Measurements from ENCODE around the gene DTYMK.

The DTYMK gene

GRCh38 chr2:241655516-241656189, 31.0 kb downstream of the DTYMK start:
- Histone ChIP-seq H3K36me3 (ENCODE audit: insufficient read depth, low read length) (peaks cover 6% of the 10 kb centered on the region; the same call in 1 of the 2 replicates), H3K9me3 (ENCODE audit: control insufficient read depth, insufficient read depth, low read length) (no peaks in the 10 kb centered on the region), H3K4me1 (ENCODE audit: insufficient read depth, low read length) (peaks cover under 1% of the 10 kb centered on the region; the same call in 1 of the 2 replicates), H3K9ac (ENCODE audit: low read depth, low read length) (no peak overlapping the region)

DNA sequence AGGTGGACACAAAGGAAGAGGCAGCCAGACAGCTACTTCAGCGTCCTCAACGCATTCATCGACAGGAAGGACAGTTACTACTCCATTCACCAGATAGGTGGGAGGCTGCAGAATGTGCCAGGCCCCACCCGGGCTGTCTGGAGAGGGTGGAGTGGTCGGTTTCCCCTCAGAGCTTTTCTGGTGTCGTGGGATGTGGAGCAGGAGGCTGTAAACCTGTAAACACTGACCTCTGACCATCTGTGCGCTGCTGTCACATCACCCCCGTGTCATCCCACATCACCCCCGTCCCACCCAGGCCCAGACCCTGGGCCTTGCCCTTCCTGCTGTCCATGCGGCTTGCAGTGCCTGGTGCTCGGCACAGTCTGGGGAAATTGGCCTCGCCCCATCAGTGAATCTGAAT, 32.1 kb downstream of the DTYMK start:
- Histone ChIP-seq H3K4me1 (ENCODE audit: insufficient read depth, low read length) (peaks cover 8% of the 10 kb centered on the region; the same call in 1 of the 2 replicates), H3K36me3 (ENCODE audit: insufficient read depth, low read length) (peaks cover 3% of the 10 kb centered on the region; the same call in 1 of the 2 replicates), H3K9ac (ENCODE audit: low read depth, low read length) (no peak overlapping the region)

DNA sequence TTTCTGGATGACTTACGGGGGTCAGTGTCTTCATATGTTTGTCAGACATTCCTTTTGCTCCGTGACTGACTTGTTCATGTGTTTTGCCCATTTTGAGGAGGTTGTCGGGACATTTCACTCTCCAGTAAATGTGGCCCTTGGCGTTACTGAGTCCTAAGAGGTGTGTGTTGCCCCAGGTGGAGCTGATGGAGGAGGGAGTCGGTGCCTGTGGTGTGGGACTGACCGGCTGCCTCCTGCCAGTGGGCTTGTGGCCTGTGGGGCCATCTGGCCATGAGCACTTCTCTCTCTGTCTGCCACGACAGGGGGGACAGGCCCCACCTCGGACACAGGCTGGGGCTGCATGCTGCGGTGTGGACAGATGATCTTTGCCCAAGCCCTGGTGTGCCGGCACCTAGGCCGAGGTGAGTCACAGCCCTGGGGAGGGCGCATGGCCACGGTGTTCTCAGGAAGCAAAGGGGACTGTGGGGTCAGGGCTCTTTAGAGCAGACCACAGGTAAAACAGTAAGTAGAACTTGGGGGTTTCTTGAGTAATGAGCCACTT, 33.3 kb downstream of the DTYMK start:
- Histone ChIP-seq H3K4me1 (ENCODE audit: insufficient read depth, low read length) (peaks cover 8% of the 10 kb centered on the region; the same call in 1 of the 2 replicates), H3K9ac (ENCODE audit: low read depth, low read length) (no peak overlapping the region), H3K36me3 (ENCODE audit: insufficient read depth, low read length) (peaks cover 3% of the 10 kb centered on the region; the same call in 1 of the 2 replicates), H3K9me3 (ENCODE audit: control insufficient read depth, insufficient read depth, low read length) (no peaks in the 10 kb centered on the region)

More for the DNA sequence above, 32.1 kb downstream of the DTYMK start:
- no peaks in the 10 kb centered on the region for H3K9me3 ChIP-seq (ENCODE audit: control insufficient read depth, insufficient read depth, low read length)

DNA sequence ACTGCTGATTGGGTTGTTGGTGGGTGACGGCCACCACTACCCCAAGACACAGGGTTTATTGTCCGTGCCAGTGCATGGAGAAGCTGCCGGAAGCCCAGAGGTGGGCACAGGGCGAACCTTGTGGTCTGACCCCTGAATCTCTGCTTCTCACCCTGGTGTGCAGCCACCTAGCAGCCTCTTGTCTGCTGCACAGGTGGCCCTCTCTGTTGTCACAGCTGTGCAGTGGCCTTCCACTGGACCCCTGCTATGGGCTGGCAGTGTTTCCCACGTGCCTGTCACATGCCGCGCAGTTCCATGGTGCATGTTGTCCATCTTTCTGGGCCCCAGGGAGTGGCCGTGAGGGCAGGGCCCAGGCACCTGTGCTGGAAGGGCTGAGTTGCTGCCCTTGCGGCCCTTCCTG, 33.9 kb downstream of the DTYMK start:
- Histone ChIP-seq H3K36me3 (ENCODE audit: insufficient read depth, low read length) (peaks cover 3% of the 10 kb centered on the region; the same call in 1 of the 2 replicates), H3K9me3 (ENCODE audit: control insufficient read depth, insufficient read depth, low read length) (no peaks in the 10 kb centered on the region), H3K4me1 (ENCODE audit: insufficient read depth, low read length) (peaks cover 8% of the 10 kb centered on the region; the same call in 1 of the 2 replicates), H3K9ac (ENCODE audit: low read depth, low read length) (no peak overlapping the region)

DNA sequence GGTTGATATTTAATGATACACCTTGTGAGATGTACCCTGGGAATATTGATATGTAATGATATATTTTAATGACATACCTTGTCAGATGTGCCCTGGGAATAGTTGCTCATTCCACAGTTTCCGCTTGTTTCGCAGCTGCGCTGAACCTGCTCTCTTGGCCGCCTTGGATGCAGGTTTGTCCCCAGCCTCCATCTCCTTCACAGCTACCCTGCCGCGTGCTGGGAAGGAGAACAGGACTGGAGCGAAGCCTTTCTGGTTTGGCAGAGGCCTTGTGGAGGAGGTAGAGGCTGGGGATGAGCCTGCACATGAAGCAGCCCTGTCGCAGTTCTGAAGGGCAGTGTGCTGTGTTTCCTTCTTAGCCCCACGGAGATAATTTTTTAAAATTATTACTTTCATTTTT, 34.5 kb downstream of the DTYMK start:
- Histone ChIP-seq H3K9ac (ENCODE audit: low read depth, low read length) (no peak overlapping the region), H3K9me3 (ENCODE audit: control insufficient read depth, insufficient read depth, low read length) (no peaks in the 10 kb centered on the region), H3K4me1 (ENCODE audit: insufficient read depth, low read length) (peaks cover 8% of the 10 kb centered on the region; the same call in 1 of the 2 replicates), H3K36me3 (ENCODE audit: insufficient read depth, low read length) (peaks cover 3% of the 10 kb centered on the region; the same call in 1 of the 2 replicates)

DNA sequence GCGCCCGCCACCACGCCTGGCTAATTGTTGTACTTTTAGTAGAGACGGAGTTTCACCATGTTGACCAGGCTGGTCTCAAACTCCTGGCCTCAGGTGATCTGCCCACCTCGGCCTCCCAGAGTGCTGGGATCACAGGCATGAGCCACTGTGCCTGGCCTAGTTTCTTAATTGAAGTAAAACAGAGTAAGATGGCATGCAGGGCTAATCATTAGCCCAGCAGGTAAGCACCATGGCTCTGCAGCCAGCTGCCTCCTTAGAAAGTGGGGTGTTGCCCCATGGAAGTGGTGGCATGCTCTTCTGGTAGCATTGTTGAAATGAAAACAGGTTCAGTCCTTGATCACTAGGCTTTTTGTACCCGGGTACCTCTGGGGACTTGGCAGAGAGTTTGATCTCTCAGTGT, 36.7 kb downstream of the DTYMK start:
- peaks cover 8% of the 10 kb centered on the region; the same call in 1 of the 2 replicates for H3K4me1 ChIP-seq (ENCODE audit: insufficient read depth, low read length)
- H3K9me3 ChIP-seq (ENCODE audit: control insufficient read depth, insufficient read depth, low read length): no peaks in the 10 kb centered on the region
- no peak overlapping the region for H3K9ac ChIP-seq (ENCODE audit: low read depth, low read length)
- H3K36me3 ChIP-seq (ENCODE audit: insufficient read depth, low read length): no peaks in the 10 kb centered on the region; the same call in 1 of the 2 replicates

- no peaks in the 10 kb centered on the region for H3K9me3 ChIP-seq (ENCODE audit: control insufficient read depth, insufficient read depth, low read length)
- peaks cover 8% of the 10 kb centered on the region; the same call in 1 of the 2 replicates for H3K4me1 ChIP-seq (ENCODE audit: insufficient read depth, low read length)
- no peaks in the 10 kb centered on the region; the same call in 1 of the 2 replicates for H3K36me3 ChIP-seq (ENCODE audit: insufficient read depth, low read length)
- no peak overlapping the region for H3K9ac ChIP-seq (ENCODE audit: low read depth, low read length)
Observed at GRCh38 chr2:241649404-241649803, 37.2 kb downstream of the DTYMK start.

GRCh38 chr2:241648453-241648852, 38.2 kb downstream of the DTYMK start:
- Histone ChIP-seq H3K9me3 (ENCODE audit: control insufficient read depth, insufficient read depth, low read length) (no peaks in the 10 kb centered on the region), H3K9ac (ENCODE audit: low read depth, low read length) (no peak overlapping the region), H3K4me1 (ENCODE audit: insufficient read depth, low read length) (peaks cover 8% of the 10 kb centered on the region; the same call in 1 of the 2 replicates), H3K36me3 (ENCODE audit: insufficient read depth, low read length) (no peaks in the 10 kb centered on the region; the same call in 1 of the 2 replicates)

GRCh38 chr2:241645915-241646645, 40.5 kb downstream of the DTYMK start:
- Histone ChIP-seq H3K4me1 (ENCODE audit: insufficient read depth, low read length) (peaks cover 14% of the 10 kb centered on the region), H3K36me3 (ENCODE audit: insufficient read depth, low read length) (no peaks in the 10 kb centered on the region), H3K9ac (ENCODE audit: low read depth, low read length) (no peak overlapping the region)

GRCh38 chr2:241645056-241645914, 41.3 kb downstream of the DTYMK start:
- H3K9me3 ChIP-seq (ENCODE audit: control insufficient read depth, insufficient read depth, low read length): no peaks in the 10 kb centered on the region
- H3K4me1 ChIP-seq (ENCODE audit: insufficient read depth, low read length): peaks cover 10% of the 10 kb centered on the region
- H3K36me3 ChIP-seq (ENCODE audit: insufficient read depth, low read length): no peaks in the 10 kb centered on the region
- no peak overlapping the region for H3K9ac ChIP-seq (ENCODE audit: low read depth, low read length)

More at GRCh38 chr2:241645915-241646645, 40.5 kb downstream of the DTYMK start:
- no peaks in the 10 kb centered on the region for H3K9me3 ChIP-seq (ENCODE audit: control insufficient read depth, insufficient read depth, low read length)

DNA sequence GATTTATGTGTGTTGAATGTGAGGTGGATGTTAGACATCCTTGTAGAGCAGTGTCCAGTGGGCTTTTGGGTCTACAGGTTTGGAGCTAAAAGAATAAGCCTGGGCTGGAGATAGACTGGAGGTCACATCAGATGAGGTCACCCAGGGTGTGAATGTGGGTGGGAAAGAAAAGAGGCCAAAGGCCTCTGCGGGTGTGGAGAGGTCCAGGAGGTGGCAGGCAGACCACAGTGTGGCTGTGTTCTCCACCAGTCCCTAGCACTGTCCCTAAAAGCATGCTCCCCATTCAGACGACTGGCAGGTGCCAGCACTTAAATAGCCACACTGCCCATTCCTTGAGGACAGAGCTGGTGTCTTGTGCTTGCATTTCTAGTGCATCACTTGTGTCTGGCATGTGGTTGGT, 45.0 kb downstream of the DTYMK start:
- peaks cover 10% of the 10 kb centered on the region; the same call in 1 of the 2 replicates for H3K4me1 ChIP-seq (ENCODE audit: insufficient read depth, low read length)
- no peaks in the 10 kb centered on the region for H3K36me3 ChIP-seq (ENCODE audit: insufficient read depth, low read length)
- H3K9ac ChIP-seq (ENCODE audit: low read depth, low read length): no peak overlapping the region
- H3K9me3 ChIP-seq (ENCODE audit: control insufficient read depth, insufficient read depth, low read length): 0 out of 2 replicates have a peak, but pooled peaks cover 5% of the 10 kb centered on the region

DNA sequence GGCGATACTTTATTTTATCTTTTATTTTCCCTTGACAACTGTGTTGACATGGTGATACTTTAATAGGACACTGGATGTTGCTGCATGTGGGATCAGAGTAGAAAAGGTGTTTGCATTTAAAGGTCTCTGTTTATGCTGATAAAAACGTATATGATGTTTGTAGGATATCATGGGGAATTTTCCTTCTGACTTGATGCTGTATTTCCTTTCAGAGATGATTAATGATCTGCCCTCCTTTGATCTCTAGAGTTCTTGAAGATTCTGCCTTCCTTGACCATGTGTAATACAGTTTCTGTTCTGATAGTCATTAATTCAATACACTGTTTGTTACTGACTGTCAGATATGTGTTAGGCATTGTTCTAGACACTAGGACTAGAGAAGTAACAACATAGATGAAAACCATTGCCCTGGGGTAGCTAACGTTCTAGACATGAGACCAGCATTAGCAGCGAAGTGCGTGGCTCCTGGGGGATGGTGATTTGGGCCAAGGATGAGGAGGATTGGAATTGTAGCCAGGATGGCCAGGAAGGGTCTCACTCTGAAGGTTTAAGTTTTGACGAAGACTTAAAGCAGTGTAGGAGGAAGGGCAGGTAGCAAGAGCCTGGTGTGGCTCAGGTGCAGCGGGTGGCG, 46.3 kb downstream of the DTYMK start:
- Histone ChIP-seq H3K9me3 (ENCODE audit: control insufficient read depth, insufficient read depth, low read length) (0 out of 2 replicates have a peak, but pooled peaks cover 5% of the 10 kb centered on the region), H3K36me3 (ENCODE audit: insufficient read depth, low read length) (no peaks in the 10 kb centered on the region), H3K9ac (ENCODE audit: low read depth, low read length) (no peak overlapping the region), H3K4me1 (ENCODE audit: insufficient read depth, low read length) (peaks cover 10% of the 10 kb centered on the region)

GRCh38 chr2:241639385-241639784, 47.2 kb downstream of the DTYMK start:
- Histone ChIP-seq H3K9ac (ENCODE audit: low read depth, low read length) (no peak overlapping the region), H3K9me3 (ENCODE audit: control insufficient read depth, insufficient read depth, low read length) (0 out of 2 replicates have a peak, but pooled peaks cover 5% of the 10 kb centered on the region), H3K4me1 (ENCODE audit: insufficient read depth, low read length) (peaks cover 10% of the 10 kb centered on the region), H3K36me3 (ENCODE audit: insufficient read depth, low read length) (no peaks in the 10 kb centered on the region)
